Fibroblast of lung (primary cell): ENCODE measurements around the gene DNAJB11.

ENCODE experiments used
- CTCF ChIP-seq, 2 donors: IDR thresholded peaks in 1 of 2; conservative IDR thresholded peaks in 1 of 2; 1 replicate in 1 of 2; 2 replicates in 1 of 2; pipeline ENCODE4 v1.5.1; 2011 to 2012; ENCODE audit warnings: low read length in 2 of 2, control low read depth in 1 of 2, inconsistent platforms in 1 of 2, low read depth in 1 of 2, mild to moderate bottlenecking in 1 of 2
- EZH2 ChIP-seq: IDR thresholded peaks from 2 replicates; pipeline ENCODE4 v1.5.1; 2012; ENCODE audit warnings: low read length, control low read depth, mild to moderate bottlenecking; ENCODE audit errors: missing control alignments

GRCh38 chr3:186620213-186621092 is 49.9 kb downstream of the DNAJB11 start:
- TF ChIP-seq CTCF (conservative IDR thresholded peaks at IDR 0.05 in 1 of 2, IDR thresholded peaks at IDR 0.05 in 1 of 2; ENCODE audit: low read depth in 1 of 2, low read length in 2 of 2) (no peak), EZH2 (no peak)
